Sigmoid colon (tissue), 7 donors: ENCODE results near the gene RPTOR. TPM values are rescaled to one million over a fixed set of nuclear protein-coding genes. Genes with fewer than 3 reads are reported as not detected.
A peak's percentile ranks its signal among the peaks of the same experiment; 100 is the strongest.

Source experiments
- DNase-seq: peaks from one replicate; pipeline ENCODE4 v3.0.0-alpha.2; 2019
- H3K27ac ChIP-seq, 4 donors: fragments of 200-600 bp; sonication (generic); one replicate each; pipeline ENCODE4 v1.5.1; 2016 to 2019; ENCODE audit warnings: mild to moderate bottlenecking in 1 of 4
- H3K27me3 ChIP-seq, 3 donors: fragments of 200-600 bp; sonication (generic); one replicate each; pipeline ENCODE4 v1.5.1; 2019; ENCODE audit warnings: mild to moderate bottlenecking in 1 of 3
- H3K36me3 ChIP-seq, 4 donors: fragments of 200-600 bp; sonication (generic); one replicate each; pipeline ENCODE4 v1.5.1; 2016 to 2019
- H3K4me1 ChIP-seq, 4 donors: fragments of 200-600 bp; sonication (generic); one replicate each; pipeline ENCODE4 v1.5.1; 2017 to 2019
- H3K4me3 ChIP-seq, 4 donors: fragments of 200-600 bp; sonication (generic); one replicate each; pipeline ENCODE4 v1.5.1; 2017 to 2019; ENCODE audit warnings: mild to moderate bottlenecking in 2 of 4, moderate library complexity in 1 of 4
- H3K9me3 ChIP-seq, 4 donors: fragments of 200-600 bp in 3 of 4; sonication (generic) in 3 of 4; one replicate each; pipeline versions ENCODE4 v1.5.1 to v1.6.1; 2013 to 2019
- EP300 ChIP-seq, 4 donors: sonication (generic); formaldehyde crosslinking; IDR thresholded peaks; one replicate each; pipeline ENCODE4 v1.6.1; 2017; ENCODE audit warnings: antibody characterized with exemption in 4 of 4
- POLR2A ChIP-seq, 2 donors: fragments of 450-650 bp; IDR thresholded peaks; one replicate each; pipeline ENCODE4 v1.6.1; 2016; ENCODE audit warnings: antibody characterized with exemption in 2 of 2, mild to moderate bottlenecking in 2 of 2, moderate library complexity in 2 of 2
- POLR2AphosphoS5 ChIP-seq, 4 donors: sonication (generic); formaldehyde crosslinking; IDR thresholded peaks; one replicate each; pipeline ENCODE4 v1.6.1; 2017; ENCODE audit warnings: antibody characterized with exemption in 4 of 4
- WGBS, 2 donors: extraction: QIAGEN DNeasy Blood & Tissue Kit; methylation state at CpG; one replicate each; pipeline ENCODE4 v1.1.7; 2013; 5-methylcytosine and 5-hydroxymethylcytosine counted together
- intact Hi-C: fragments of 100-400 bp; cut with DNase I; formaldehyde crosslinking; loops from one replicate; pipeline ENCODE4 v1.15.1; 2023
- polyA plus RNA-seq, 3 donors: library from polyadenylated mRNA; stranded (reverse); fragments of 200-250 nt; gene quantifications; one replicate each; pipeline ENCODE4 v1.2.3, GENCODE V29; 2013
- total RNA-seq, 4 donors: library from RNA; depleted of rRNA; stranded (reverse); fragments of >200 nt; gene quantifications; one replicate each; pipeline ENCODE4 v1.1.0, GENCODE V29; 2016
- TF ChIP-seq, protein P1 (sequence below), 4 experiments: fragments of 450-650 bp in 3 of 4; fragments of 200-600 bp in 1 of 4; IDR thresholded peaks; one replicate each; pipeline ENCODE4 v1.5.1; 2016 to 2019; ENCODE audit warnings: antibody characterized with exemption in 4 of 4, mild to moderate bottlenecking in 3 of 4, moderate library complexity in 2 of 4
- donor health status: healthy with polysubstance abuse.
- donor health status: Bipolar disorder and iron deficiency.
- donor health status: healthy.

RPTOR gene
- total and polyA plus RNA-seq, 7 donors, result 3.7 to 68.7 (median 22.9) TPM

- H3K27ac ChIP-seq, result peak overlapping the region in 3 of 4 donors; percentile 91 to 93 (median 91)
- peaks cover 0 to 26% (median 22%) of the 10 kb centered on the region in 4 donors for H3K4me1 ChIP-seq
- peaks cover 0 to 18% (median 9%) of the 10 kb centered on the region in 4 donors for H3K36me3 ChIP-seq
- intact Hi-C loops, result loop anchor here (5.0 to 10.0 kb wide), 3 partner anchors 43 to 360 kb away; partner anchors contain the start of gene NPTX1
- H3K27me3 ChIP-seq, result no peaks in the 10 kb centered on the region
- TF ChIP-seq POLR2AphosphoS5 (IDR thresholded peaks at IDR 0.05) (no peak), EP300 (IDR thresholded peaks at IDR 0.05) (no peak), POLR2A (IDR thresholded peaks at IDR 0.05) (no peak)
- TF ChIP-seq, protein P1, sequence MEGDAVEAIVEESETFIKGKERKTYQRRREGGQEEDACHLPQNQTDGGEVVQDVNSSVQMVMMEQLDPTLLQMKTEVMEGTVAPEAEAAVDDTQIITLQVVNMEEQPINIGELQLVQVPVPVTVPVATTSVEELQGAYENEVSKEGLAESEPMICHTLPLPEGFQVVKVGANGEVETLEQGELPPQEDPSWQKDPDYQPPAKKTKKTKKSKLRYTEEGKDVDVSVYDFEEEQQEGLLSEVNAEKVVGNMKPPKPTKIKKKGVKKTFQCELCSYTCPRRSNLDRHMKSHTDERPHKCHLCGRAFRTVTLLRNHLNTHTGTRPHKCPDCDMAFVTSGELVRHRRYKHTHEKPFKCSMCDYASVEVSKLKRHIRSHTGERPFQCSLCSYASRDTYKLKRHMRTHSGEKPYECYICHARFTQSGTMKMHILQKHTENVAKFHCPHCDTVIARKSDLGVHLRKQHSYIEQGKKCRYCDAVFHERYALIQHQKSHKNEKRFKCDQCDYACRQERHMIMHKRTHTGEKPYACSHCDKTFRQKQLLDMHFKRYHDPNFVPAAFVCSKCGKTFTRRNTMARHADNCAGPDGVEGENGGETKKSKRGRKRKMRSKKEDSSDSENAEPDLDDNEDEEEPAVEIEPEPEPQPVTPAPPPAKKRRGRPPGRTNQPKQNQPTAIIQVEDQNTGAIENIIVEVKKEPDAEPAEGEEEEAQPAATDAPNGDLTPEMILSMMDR (IDR thresholded peaks at IDR 0.05), result no peak
- no peaks in the 10 kb centered on the region for H3K9me3 ChIP-seq
- WGBS, 2 donors, result 74 to 88% methylated on average over 2 of the region's 2 CpGs
- H3K4me3 ChIP-seq, result no peak overlapping the region
- no peak for DNase-seq
Observed at GRCh38 chr17:80834893-80835275, 290.2 kb downstream of the RPTOR start.

- H3K9me3 ChIP-seq, result no peaks in the 10 kb centered on the region
- no peak overlapping the region for H3K4me3 ChIP-seq
- H3K4me1 ChIP-seq, result peaks cover 0 to 26% (median 22%) of the 10 kb centered on the region in 4 donors
- 96% methylated on average over 30 of the region's 30 CpGs for WGBS, 2 donors
- H3K36me3 ChIP-seq, result peaks cover 0 to 21% (median 10%) of the 10 kb centered on the region in 4 donors
- no peak for DNase-seq
- H3K27ac ChIP-seq, result no peak overlapping the region
- intact Hi-C loops, result loop anchor here (10.0 kb wide), 1 partner anchor 361 kb away; the partner anchor contains the start of gene NPTX1
- H3K27me3 ChIP-seq, result no peaks in the 10 kb centered on the region
- TF ChIP-seq POLR2AphosphoS5 (IDR thresholded peaks at IDR 0.05) (no peak), EP300 (IDR thresholded peaks at IDR 0.05) (no peak), POLR2A (IDR thresholded peaks at IDR 0.05) (no peak)
- TF ChIP-seq, protein P1 (IDR thresholded peaks at IDR 0.05), result no peak
Observed at GRCh38 chr17:80835816-80836657, 291.4 kb downstream of the RPTOR start.

- H3K36me3 ChIP-seq, result peaks cover 0 to 21% (median 10%) of the 10 kb centered on the region in 4 donors
- no peak overlapping the region for H3K4me3 ChIP-seq
- intact Hi-C loops, result loop anchor here (10.0 kb wide), 1 partner anchor 362 kb away; the partner anchor contains the start of gene NPTX1
- WGBS, 2 donors, result 96 to 98% methylated on average over 7 of the region's 7 CpGs
- DNase-seq, result no peak
- H3K4me1 ChIP-seq, result peaks cover 0 to 26% (median 22%) of the 10 kb centered on the region in 4 donors
- no peaks in the 10 kb centered on the region for H3K9me3 ChIP-seq
- H3K27ac ChIP-seq, result no peak overlapping the region
- no peaks in the 10 kb centered on the region for H3K27me3 ChIP-seq
- TF ChIP-seq EP300 (IDR thresholded peaks at IDR 0.05), result no peak
Observed at GRCh38 chr17:80836658-80836965, 292.0 kb downstream of the RPTOR start.

DNA sequence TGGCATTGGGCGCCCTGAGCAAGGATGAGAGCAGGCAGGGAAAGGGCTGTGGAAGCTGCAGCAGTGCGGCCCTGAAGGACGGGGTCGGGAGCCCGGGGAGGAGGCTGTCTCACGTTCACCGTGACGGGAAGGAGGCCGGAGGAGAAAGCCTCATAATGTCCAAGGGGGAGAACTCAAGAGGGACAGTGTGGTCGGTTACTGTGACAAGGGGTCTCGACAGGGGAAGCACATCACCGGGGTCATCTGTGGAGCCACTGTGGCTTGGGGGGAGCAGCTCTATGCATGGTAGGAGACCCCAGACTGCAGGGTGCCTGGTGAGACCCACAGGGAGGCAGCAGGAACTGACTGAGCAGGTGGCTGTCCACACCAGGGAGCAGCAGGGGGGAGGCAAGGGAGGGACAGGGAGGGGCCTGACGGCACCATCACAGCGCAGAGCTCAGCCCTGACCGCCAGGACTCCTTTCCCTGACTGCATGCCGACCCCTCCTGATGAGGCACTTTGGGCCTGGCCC lies 292.4 kb downstream of the RPTOR start:
- no peaks in the 10 kb centered on the region for H3K27me3 ChIP-seq
- intact Hi-C loops, result loop anchor here (10.0 kb wide), 1 partner anchor 362 kb away; the partner anchor contains the start of gene NPTX1
- WGBS, 2 donors, result 95 to 97% methylated on average over 16 of the region's 16 CpGs
- H3K27ac ChIP-seq, result no peak overlapping the region
- H3K4me3 ChIP-seq, result no peak overlapping the region
- DNase-seq, result no peak
- peaks cover 0 to 24% (median 21%) of the 10 kb centered on the region in 4 donors for H3K4me1 ChIP-seq
- TF ChIP-seq POLR2AphosphoS5 (IDR thresholded peaks at IDR 0.05) (no peak), EP300 (IDR thresholded peaks at IDR 0.05) (no peak), POLR2A (IDR thresholded peaks at IDR 0.05) (no peak)
- TF ChIP-seq, protein P1 (IDR thresholded peaks at IDR 0.05), result no peak
- H3K36me3 ChIP-seq, result peaks cover 0 to 21% (median 10%) of the 10 kb centered on the region in 4 donors
- H3K9me3 ChIP-seq, result no peaks in the 10 kb centered on the region

GRCh38 chr17:80837711-80838110 lies 293.1 kb downstream of the RPTOR start:
- no peaks in the 10 kb centered on the region for H3K9me3 ChIP-seq
- intact Hi-C loops, result loop anchor here (10.0 kb wide), 1 partner anchor 363 kb away; the partner anchor contains the start of gene NPTX1
- TF ChIP-seq EP300 (IDR thresholded peaks at IDR 0.05), result no peak
- TF ChIP-seq, protein P1 (IDR thresholded peaks at IDR 0.05), result no peak
- TF ChIP-seq POLR2A (IDR thresholded peaks at IDR 0.05), result no peak
- TF ChIP-seq POLR2AphosphoS5 (IDR thresholded peaks at IDR 0.05), result no peak
- no peak overlapping the region for H3K4me3 ChIP-seq
- DNase-seq, result no peak
- H3K27me3 ChIP-seq, result no peaks in the 10 kb centered on the region
- H3K27ac ChIP-seq, result no peak overlapping the region
- H3K36me3 ChIP-seq, result peaks cover 0 to 21% (median 10%) of the 10 kb centered on the region in 4 donors
- peaks cover 0 to 17% (median 14%) of the 10 kb centered on the region in 4 donors for H3K4me1 ChIP-seq
- WGBS, 2 donors, result 96 to 97% methylated on average over 18 of the region's 18 CpGs
